ENCODE measurements around the gene SLC44A4. TPM values are rescaled to one million over a fixed set of nuclear protein-coding genes. Genes with fewer than 3 reads are reported as not detected.
"Not testable (repeated sequence)": the region's sequence is repeated elsewhere in the genome, so short reads cannot be mapped to it uniquely, and the experiment has no call there.

The SLC44A4 gene
- total and polyA plus RNA-seq, 2 donors: 3.3 to 4.2 TPM

- 50% methylated on average over 2 of the region's 2 CpGs for WGBS
- no peak overlapping the region for H3K27ac ChIP-seq (ENCODE audit: low read depth)
These were observed 27.3 kb downstream of the SLC44A4 start for GRCh38 chr6:31851485-31851832.

GRCh38 chr6:31850765-31851484 is 27.9 kb downstream of the SLC44A4 start:
- WGBS: 92% methylated on average over 2 of the region's 2 CpGs
- no peaks in the 10 kb centered on the region for H3K4me1 ChIP-seq (ENCODE audit: insufficient read depth)
- no peak overlapping the region for H3K4me3 ChIP-seq (ENCODE audit: low read depth, low read length)
- no peaks in the 10 kb centered on the region for H3K36me3 ChIP-seq (ENCODE audit: insufficient read depth)
- DNase-seq (ENCODE audit: extremely low spot score): no peak
- H3K27ac ChIP-seq (ENCODE audit: low read depth): no peak overlapping the region

More at GRCh38 chr6:31851485-31851832, 27.3 kb downstream of the SLC44A4 start:
- H3K4me1 ChIP-seq (ENCODE audit: insufficient read depth): no peaks in the 10 kb centered on the region
- no peak overlapping the region for H3K4me3 ChIP-seq (ENCODE audit: low read depth, low read length)
- no peaks in the 10 kb centered on the region for H3K36me3 ChIP-seq (ENCODE audit: insufficient read depth)
- DNase-seq (ENCODE audit: extremely low spot score): no peak

DNA sequence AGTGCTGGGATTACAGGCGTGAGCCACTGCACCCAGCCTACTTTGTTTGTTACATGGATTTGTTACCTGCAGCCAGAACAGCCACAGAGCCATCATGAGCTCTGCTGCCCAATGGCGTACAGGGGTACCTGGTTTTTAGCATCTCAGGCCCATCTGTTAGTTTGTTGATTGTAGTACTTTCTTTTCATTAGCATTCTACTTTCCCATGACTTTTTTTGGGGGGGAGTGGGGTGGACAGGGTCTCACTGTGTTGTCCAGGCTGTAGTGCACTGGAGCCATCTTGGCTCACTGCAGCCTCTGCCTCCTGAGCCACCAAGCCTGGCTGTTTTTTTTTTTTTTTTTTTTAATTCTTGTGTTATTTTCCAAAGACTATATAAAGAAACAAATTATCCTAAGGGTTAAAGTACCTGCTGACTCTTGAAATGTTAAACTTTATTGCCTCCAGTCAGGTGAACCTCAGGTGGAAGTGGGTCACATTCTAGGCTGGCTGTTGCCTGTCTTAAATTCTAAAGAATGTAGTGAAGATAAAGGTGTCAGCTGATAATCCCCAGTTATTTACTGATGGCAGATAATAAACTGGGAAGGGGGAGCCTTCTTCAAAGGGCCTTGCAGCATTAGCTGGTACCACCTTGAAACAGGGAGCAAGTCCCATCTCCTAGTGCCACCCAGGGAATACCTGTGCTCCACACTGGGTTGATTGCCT is 31.4 kb downstream of the SLC44A4 start:
- no peak for DNase-seq (ENCODE audit: extremely low spot score)
- Histone ChIP-seq H3K4me3 (ENCODE audit: low read depth, low read length) (no peak overlapping the region), H3K36me3 (ENCODE audit: insufficient read depth) (no peaks in the 10 kb centered on the region), H3K4me1 (ENCODE audit: insufficient read depth) (no peaks in the 10 kb centered on the region), H3K27ac (ENCODE audit: low read depth) (no peak overlapping the region)
- 87% methylated on average over 2 of the region's 2 CpGs for WGBS

DNA sequence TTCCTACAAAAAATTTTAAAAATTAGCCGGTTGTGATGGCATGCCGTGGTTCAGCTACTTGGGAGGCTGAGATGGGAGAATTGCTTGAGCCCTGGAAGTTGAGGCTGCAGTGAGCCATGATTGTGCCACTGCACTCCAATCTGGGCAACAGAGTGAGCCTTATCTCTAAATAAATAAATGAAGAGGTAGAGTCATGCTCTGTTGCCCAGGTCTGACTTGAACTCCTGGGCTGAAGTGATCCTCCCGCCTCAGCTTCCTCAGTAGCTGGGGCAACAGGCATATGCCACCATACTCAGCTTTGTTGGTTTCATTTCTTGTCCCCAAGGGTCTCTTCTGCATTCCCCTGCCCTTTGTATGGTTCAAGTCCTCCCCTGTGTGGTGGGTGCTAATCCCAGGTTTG is 34.3 kb downstream of the SLC44A4 start:
- Histone ChIP-seq H3K36me3 (ENCODE audit: insufficient read depth) (no peaks in the 10 kb centered on the region), H3K4me1 (ENCODE audit: insufficient read depth) (no peaks in the 10 kb centered on the region), H3K4me3 (ENCODE audit: low read depth, low read length) (no peak overlapping the region), H3K27ac (ENCODE audit: low read depth) (no peak overlapping the region)
- DNase-seq (ENCODE audit: extremely low spot score): no peak
- 95% methylated on average over 3 of the region's 3 CpGs for WGBS

- no peaks in the 10 kb centered on the region for H3K4me1 ChIP-seq (ENCODE audit: insufficient read depth)
- no peak overlapping the region for H3K4me3 ChIP-seq (ENCODE audit: low read depth, low read length)
- no peak for DNase-seq (ENCODE audit: extremely low spot score)
- no peaks in the 10 kb centered on the region for H3K36me3 ChIP-seq (ENCODE audit: insufficient read depth)
- WGBS: 89% methylated on average over 9 of the region's 9 CpGs
- no peak overlapping the region for H3K27ac ChIP-seq (ENCODE audit: low read depth)
These were observed 36.7 kb downstream of the SLC44A4 start for GRCh38 chr6:31842053-31842452.

DNA sequence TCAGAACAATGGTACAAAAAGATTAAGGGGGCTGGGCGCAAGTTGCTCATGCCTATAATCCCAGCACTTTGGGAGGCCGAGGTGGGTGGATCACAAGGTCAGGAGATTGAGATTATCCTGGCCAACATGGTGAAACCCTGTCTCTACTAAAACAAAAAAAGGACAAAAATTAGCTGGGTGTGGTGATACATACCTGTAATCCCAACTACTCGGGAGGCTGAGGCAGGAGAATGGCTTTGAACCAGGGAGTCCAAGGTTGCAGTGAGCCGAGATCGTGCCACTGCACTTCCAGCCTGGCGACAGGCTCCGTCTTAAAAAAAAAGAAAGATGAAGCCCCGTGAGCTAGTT is 39.0 kb downstream of the SLC44A4 start:
- DNase-seq (ENCODE audit: extremely low spot score); H3K4me3 ChIP-seq (ENCODE audit: low read depth, low read length); H3K4me1 ChIP-seq (ENCODE audit: insufficient read depth); H3K27ac ChIP-seq (ENCODE audit: low read depth); H3K36me3 ChIP-seq (ENCODE audit: insufficient read depth): not testable (repeated sequence)
- 84% methylated on average over 8 of the region's 8 CpGs for WGBS

GRCh38 chr6:31838968-31839367 is 39.8 kb downstream of the SLC44A4 start:
- Histone ChIP-seq H3K27ac (ENCODE audit: low read depth) (no peak overlapping the region), H3K4me1 (ENCODE audit: insufficient read depth) (peaks cover 5% of the 10 kb centered on the region), H3K36me3 (ENCODE audit: insufficient read depth) (no peaks in the 10 kb centered on the region), H3K4me3 (ENCODE audit: low read depth, low read length) (no peak overlapping the region)
- DNase-seq (ENCODE audit: extremely low spot score): no peak
- WGBS: 97% methylated on average over 3 of the region's 3 CpGs

GRCh38 chr6:31838114-31838553 is 40.7 kb downstream of the SLC44A4 start:
- 88% methylated on average over 9 of the region's 9 CpGs for WGBS
- not testable (repeated sequence) for H3K4me1 ChIP-seq (ENCODE audit: insufficient read depth); H3K27ac ChIP-seq (ENCODE audit: low read depth); H3K36me3 ChIP-seq (ENCODE audit: insufficient read depth); H3K4me3 ChIP-seq (ENCODE audit: low read depth, low read length); DNase-seq (ENCODE audit: extremely low spot score)

- no peak overlapping the region for H3K27ac ChIP-seq (ENCODE audit: low read depth)
- peaks cover 5% of the 10 kb centered on the region for H3K4me1 ChIP-seq (ENCODE audit: insufficient read depth)
- no peaks in the 10 kb centered on the region for H3K36me3 ChIP-seq (ENCODE audit: insufficient read depth)
- WGBS: 29% methylated on average over 1 of the region's 1 CpG
- H3K4me3 ChIP-seq (ENCODE audit: low read depth, low read length): no peak overlapping the region
- no peak for DNase-seq (ENCODE audit: extremely low spot score)
These were observed 41.3 kb downstream of the SLC44A4 start for GRCh38 chr6:31837369-31838113.

- no peak for DNase-seq (ENCODE audit: extremely low spot score)
- H3K36me3 ChIP-seq (ENCODE audit: insufficient read depth): no peaks in the 10 kb centered on the region
- H3K27ac ChIP-seq (ENCODE audit: low read depth): peak overlapping the region; percentile 26
- WGBS: 14% methylated on average over 12 of the region's 12 CpGs
- H3K4me1 ChIP-seq (ENCODE audit: insufficient read depth): peaks cover 5% of the 10 kb centered on the region
- peak overlapping the region; percentile 85 for H3K4me3 ChIP-seq (ENCODE audit: low read depth, low read length)
These were observed 42.1 kb downstream of the SLC44A4 start for GRCh38 chr6:31836474-31837368.

GRCh38 chr6:31836047-31836473 is 42.7 kb downstream of the SLC44A4 start:
- H3K4me3 ChIP-seq (ENCODE audit: low read depth, low read length): peak overlapping the region; percentile 85
- no peak for DNase-seq (ENCODE audit: extremely low spot score)
- H3K36me3 ChIP-seq (ENCODE audit: insufficient read depth): no peaks in the 10 kb centered on the region
- peaks cover 5% of the 10 kb centered on the region for H3K4me1 ChIP-seq (ENCODE audit: insufficient read depth)
- WGBS: 14% methylated on average over 14 of the region's 14 CpGs
- peak overlapping the region; percentile 26 for H3K27ac ChIP-seq (ENCODE audit: low read depth)

GRCh38 chr6:31834367-31835250 is 44.2 kb downstream of the SLC44A4 start:
- WGBS: under 1% methylated on average over 59 of the region's 59 CpGs
- peaks cover 5% of the 10 kb centered on the region for H3K4me1 ChIP-seq (ENCODE audit: insufficient read depth)
- H3K4me3 ChIP-seq (ENCODE audit: low read depth, low read length): peak overlapping the region; percentile 85
- peak; percentile 82 for DNase-seq (ENCODE audit: extremely low spot score)
- H3K27ac ChIP-seq (ENCODE audit: low read depth): peak overlapping the region; percentile 97
- H3K36me3 ChIP-seq (ENCODE audit: insufficient read depth): no peaks in the 10 kb centered on the region

All from urinary bladder (tissue), 4 donors.